ENCODE results near the gene VWDE. TPM values are rescaled to one million over a fixed set of nuclear protein-coding genes. Genes with fewer than 3 reads are reported as not detected.

The VWDE gene
- total and polyA plus RNA-seq, 4 donors: 0.15 to 1.7 (median 1.0) TPM

DNA sequence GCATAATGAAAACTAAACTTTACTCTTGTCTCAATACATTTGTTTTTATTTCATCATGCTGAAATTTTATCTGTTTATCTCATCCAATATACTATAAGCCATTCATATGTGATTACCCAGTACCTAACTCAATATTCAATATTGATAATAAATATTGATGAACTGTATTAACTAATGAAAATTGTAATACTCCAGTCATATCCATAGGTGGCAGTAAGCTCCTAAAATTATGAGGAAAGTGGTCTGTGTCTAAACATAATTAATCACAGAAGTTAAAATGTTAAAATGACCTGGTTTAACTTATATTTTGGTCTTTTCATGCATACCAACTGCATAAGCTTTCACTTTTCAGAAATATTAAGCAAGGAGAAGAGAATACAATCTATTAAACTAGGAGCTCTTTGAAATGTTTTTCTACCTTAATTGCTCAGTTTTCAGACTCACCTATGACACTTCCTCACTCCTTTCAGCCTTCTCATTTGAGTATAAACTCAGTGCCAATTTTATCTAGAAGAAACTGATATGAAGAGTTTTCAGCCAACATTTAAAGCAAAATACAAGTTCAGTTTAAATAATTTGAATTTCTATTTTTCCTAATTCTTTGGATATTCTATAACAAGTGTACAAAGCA, 30.5 kb upstream of the VWDE start:
- no peaks in the 10 kb centered on the region for H3K36me3 ChIP-seq (ENCODE audit: control insufficient read depth in 4 of 4, insufficient read depth in 4 of 4, low read length in 4 of 4)
- H3K27ac ChIP-seq (ENCODE audit: low read depth in 1 of 2, low read length in 1 of 2): no peak overlapping the region
- ATAC-seq (ENCODE audit: insufficient read depth, low FRiP score): no peak
- H3K9ac ChIP-seq (ENCODE audit: insufficient read depth in 1 of 2, low read length in 2 of 2): no peak overlapping the region
- H3K4me3 ChIP-seq: no peak overlapping the region
- TF ChIP-seq, protein P1, sequence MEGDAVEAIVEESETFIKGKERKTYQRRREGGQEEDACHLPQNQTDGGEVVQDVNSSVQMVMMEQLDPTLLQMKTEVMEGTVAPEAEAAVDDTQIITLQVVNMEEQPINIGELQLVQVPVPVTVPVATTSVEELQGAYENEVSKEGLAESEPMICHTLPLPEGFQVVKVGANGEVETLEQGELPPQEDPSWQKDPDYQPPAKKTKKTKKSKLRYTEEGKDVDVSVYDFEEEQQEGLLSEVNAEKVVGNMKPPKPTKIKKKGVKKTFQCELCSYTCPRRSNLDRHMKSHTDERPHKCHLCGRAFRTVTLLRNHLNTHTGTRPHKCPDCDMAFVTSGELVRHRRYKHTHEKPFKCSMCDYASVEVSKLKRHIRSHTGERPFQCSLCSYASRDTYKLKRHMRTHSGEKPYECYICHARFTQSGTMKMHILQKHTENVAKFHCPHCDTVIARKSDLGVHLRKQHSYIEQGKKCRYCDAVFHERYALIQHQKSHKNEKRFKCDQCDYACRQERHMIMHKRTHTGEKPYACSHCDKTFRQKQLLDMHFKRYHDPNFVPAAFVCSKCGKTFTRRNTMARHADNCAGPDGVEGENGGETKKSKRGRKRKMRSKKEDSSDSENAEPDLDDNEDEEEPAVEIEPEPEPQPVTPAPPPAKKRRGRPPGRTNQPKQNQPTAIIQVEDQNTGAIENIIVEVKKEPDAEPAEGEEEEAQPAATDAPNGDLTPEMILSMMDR (IDR thresholded peaks at IDR 0.05; ENCODE audit: control extremely low read depth, extremely low read depth): no peak
- no peaks in the 10 kb centered on the region for H3K27me3 ChIP-seq (ENCODE audit: control insufficient read depth in 3 of 3, insufficient read depth in 3 of 3, low read length in 2 of 3)
- no peaks in the 10 kb centered on the region for H3K4me1 ChIP-seq (ENCODE audit: control insufficient read depth in 5 of 5, insufficient read depth in 5 of 5, low read length in 5 of 5)
- no peaks in the 10 kb centered on the region for H3K9me3 ChIP-seq (ENCODE audit: control insufficient read depth in 4 of 4, insufficient read depth in 3 of 4, low read length in 3 of 4)
- DNase-seq: no peak

DNA sequence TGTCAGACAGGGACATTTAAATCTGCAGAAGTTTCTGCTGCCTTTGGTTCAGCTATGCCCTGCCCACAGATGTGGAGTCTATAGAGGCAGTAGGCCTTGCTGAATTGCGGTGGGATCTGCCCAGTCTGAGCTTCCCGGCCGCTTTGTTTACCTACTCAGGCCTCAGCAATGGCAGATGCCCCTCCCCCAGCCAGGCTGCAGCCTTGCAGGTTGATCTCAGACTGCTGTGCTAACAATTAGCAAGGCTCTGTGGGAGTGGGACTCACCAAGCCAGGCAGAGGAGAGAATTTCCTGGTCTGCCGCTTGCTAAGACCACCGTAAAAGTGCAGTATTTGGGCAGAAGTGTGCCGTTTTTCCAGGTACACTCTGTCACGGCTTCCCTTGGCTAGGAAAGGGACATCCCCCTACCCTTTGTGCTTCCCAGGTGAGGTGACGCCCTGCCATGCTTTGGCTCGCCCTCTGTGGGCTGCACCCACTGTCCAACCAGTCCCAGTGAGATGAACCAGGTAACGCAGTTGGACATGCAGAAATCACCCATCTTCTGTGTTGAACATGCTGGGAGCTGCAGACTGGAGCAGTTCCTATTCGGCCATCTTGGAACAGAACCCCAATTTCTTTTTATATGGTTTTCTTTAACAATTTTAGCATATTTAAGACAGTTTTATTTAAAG, 28.4 kb upstream of the VWDE start:
- TF ChIP-seq, protein P1 (IDR thresholded peaks at IDR 0.05; ENCODE audit: control extremely low read depth, extremely low read depth): no peak
- Histone ChIP-seq H3K27ac (ENCODE audit: low read depth in 1 of 2, low read length in 1 of 2) (no peak overlapping the region), H3K4me3 (no peak overlapping the region), H3K4me1 (ENCODE audit: control insufficient read depth in 5 of 5, insufficient read depth in 5 of 5, low read length in 5 of 5) (no peaks in the 10 kb centered on the region), H3K9me3 (ENCODE audit: control insufficient read depth in 4 of 4, insufficient read depth in 3 of 4, low read length in 3 of 4) (no peaks in the 10 kb centered on the region), H3K27me3 (ENCODE audit: control insufficient read depth in 3 of 3, insufficient read depth in 3 of 3, low read length in 2 of 3) (no peaks in the 10 kb centered on the region), H3K9ac (ENCODE audit: insufficient read depth in 1 of 2, low read length in 2 of 2) (no peak overlapping the region), H3K36me3 (ENCODE audit: control insufficient read depth in 4 of 4, insufficient read depth in 4 of 4, low read length in 4 of 4) (no peaks in the 10 kb centered on the region)
- 80 to 85% methylated on average over 11 of the region's 11 CpGs for WGBS, 2 donors
- ATAC-seq (ENCODE audit: insufficient read depth, low FRiP score): no peak
- DNase-seq: peak in 1 of 3 donors; percentile 4

DNA sequence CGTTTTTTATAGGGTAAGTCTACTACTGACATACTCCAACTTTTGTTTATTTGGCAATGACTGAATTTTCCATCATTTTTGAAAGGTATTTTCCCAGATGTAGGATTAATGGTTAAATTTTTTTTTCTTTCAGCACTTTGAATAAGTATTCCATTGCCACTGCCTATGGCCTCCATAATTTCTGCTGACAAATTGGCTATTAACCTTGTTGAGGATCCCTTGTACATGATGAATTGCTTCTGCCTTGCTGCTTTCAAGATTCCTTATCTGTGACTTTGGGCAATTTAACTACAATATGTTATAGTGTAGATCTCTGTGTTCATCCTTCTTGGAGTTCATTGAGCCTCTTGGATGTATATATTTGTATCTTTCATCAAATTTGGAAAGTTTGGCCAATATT, 21.6 kb upstream of the VWDE start:
- Histone ChIP-seq H3K9ac (ENCODE audit: insufficient read depth in 1 of 2, low read length in 2 of 2) (no peak overlapping the region), H3K4me3 (no peak overlapping the region), H3K36me3 (ENCODE audit: control insufficient read depth in 4 of 4, insufficient read depth in 4 of 4, low read length in 4 of 4) (no peaks in the 10 kb centered on the region), H3K4me1 (ENCODE audit: control insufficient read depth in 5 of 5, insufficient read depth in 5 of 5, low read length in 5 of 5) (no peaks in the 10 kb centered on the region), H3K9me3 (ENCODE audit: control insufficient read depth in 4 of 4, insufficient read depth in 3 of 4, low read length in 3 of 4) (peaks cover 0 to 3% (median 0%) of the 10 kb centered on the region in 4 donors), H3K27ac (ENCODE audit: low read depth in 1 of 2, low read length in 1 of 2) (no peak overlapping the region), H3K27me3 (ENCODE audit: control insufficient read depth in 3 of 3, insufficient read depth in 3 of 3, low read length in 2 of 3) (peaks cover 0 to 2% (median 0%) of the 10 kb centered on the region in 3 donors)
- 41 to 61% methylated on average over 1 of the region's 1 CpG for WGBS, 2 donors
- ATAC-seq (ENCODE audit: insufficient read depth, low FRiP score) (no peak), DNase-seq (no peak)
- TF ChIP-seq, protein P1 (IDR thresholded peaks at IDR 0.05; ENCODE audit: control extremely low read depth, extremely low read depth): no peak
